ENCODE results near the gene MTFR2. TPM values are rescaled to one million over a fixed set of nuclear protein-coding genes. Genes with fewer than 3 reads are reported as not detected.

MTFR2 gene
- total and polyA plus RNA-seq, 2 experiments from 2014 or later, result 7.4 to 13.5 TPM

DNA sequence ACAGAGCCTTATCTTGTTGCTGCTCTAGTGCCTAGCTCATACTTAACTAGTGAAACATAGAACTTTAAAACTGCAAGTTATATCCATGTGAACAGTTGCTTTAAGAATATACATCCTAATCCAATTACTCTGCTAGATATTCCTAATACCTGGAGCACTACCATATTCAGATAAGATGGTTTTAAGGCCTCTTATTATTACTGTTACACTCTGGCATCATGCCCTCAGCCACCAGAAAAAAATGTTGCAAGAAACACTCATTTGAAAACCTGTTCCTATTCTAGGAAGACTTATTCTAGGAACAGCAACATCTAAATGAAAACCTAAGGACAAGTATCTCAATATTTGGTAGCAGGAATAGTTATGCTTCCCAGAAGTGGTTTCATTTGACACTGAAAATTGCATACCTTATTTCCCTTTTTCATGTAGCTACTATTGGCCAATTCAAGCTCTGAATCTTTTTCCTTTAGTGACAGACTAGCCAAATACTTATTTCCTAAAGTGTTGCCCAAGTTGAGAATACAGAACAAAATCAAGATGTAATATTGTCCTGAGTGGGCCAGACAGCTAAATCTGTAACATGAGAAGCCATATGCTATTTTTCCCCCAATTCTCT, 4.8 kb upstream of the MTFR2 start:
- H2AFZ ChIP-seq, result no peak overlapping the region
- peaks cover 21% of the 10 kb centered on the region for H3K36me3 ChIP-seq (ENCODE audit: insufficient read depth)
- no peaks in the 10 kb centered on the region for H3K27me3 ChIP-seq (ENCODE audit: insufficient read depth)
- Mint-ChIP-seq H3K4me3 (no peak overlapping the region), H3K27me3 (ENCODE audit: insufficient read depth, low read depth, poor library complexity) (peaks cover 8% of the 10 kb centered on the region), H3K4me1 (peaks cover 6% of the 10 kb centered on the region; the same call in 2 of the 3 replicates), H3K27ac (no peak overlapping the region), H3K36me3 (ENCODE audit: low read depth) (peaks cover 20% of the 10 kb centered on the region; the same call in 2 of the 3 replicates), H3K9me3 (no peaks in the 10 kb centered on the region)
- TF ChIP-seq, protein P1, sequence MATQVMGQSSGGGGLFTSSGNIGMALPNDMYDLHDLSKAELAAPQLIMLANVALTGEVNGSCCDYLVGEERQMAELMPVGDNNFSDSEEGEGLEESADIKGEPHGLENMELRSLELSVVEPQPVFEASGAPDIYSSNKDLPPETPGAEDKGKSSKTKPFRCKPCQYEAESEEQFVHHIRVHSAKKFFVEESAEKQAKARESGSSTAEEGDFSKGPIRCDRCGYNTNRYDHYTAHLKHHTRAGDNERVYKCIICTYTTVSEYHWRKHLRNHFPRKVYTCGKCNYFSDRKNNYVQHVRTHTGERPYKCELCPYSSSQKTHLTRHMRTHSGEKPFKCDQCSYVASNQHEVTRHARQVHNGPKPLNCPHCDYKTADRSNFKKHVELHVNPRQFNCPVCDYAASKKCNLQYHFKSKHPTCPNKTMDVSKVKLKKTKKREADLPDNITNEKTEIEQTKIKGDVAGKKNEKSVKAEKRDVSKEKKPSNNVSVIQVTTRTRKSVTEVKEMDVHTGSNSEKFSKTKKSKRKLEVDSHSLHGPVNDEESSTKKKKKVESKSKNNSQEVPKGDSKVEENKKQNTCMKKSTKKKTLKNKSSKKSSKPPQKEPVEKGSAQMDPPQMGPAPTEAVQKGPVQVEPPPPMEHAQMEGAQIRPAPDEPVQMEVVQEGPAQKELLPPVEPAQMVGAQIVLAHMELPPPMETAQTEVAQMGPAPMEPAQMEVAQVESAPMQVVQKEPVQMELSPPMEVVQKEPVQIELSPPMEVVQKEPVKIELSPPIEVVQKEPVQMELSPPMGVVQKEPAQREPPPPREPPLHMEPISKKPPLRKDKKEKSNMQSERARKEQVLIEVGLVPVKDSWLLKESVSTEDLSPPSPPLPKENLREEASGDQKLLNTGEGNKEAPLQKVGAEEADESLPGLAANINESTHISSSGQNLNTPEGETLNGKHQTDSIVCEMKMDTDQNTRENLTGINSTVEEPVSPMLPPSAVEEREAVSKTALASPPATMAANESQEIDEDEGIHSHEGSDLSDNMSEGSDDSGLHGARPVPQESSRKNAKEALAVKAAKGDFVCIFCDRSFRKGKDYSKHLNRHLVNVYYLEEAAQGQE (IDR thresholded peaks at IDR 0.05; ENCODE audit: unreplicated experiment), result no peak
- TF ChIP-seq EZH2phosphoT487 (IDR thresholded peaks at IDR 0.05; ENCODE audit: unreplicated experiment), result no peak
- TF ChIP-seq JUNB (IDR thresholded peaks at IDR 0.05; ENCODE audit: unreplicated experiment), result no peak
- TF ChIP-seq, protein P2, sequence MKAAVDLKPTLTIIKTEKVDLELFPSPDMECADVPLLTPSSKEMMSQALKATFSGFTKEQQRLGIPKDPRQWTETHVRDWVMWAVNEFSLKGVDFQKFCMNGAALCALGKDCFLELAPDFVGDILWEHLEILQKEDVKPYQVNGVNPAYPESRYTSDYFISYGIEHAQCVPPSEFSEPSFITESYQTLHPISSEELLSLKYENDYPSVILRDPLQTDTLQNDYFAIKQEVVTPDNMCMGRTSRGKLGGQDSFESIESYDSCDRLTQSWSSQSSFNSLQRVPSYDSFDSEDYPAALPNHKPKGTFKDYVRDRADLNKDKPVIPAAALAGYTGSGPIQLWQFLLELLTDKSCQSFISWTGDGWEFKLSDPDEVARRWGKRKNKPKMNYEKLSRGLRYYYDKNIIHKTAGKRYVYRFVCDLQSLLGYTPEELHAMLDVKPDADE (IDR thresholded peaks at IDR 0.05), result no peak
- no peak for TF ChIP-seq CREB1 (CRISPR knock-in tag; IDR thresholded peaks at IDR 0.05; ENCODE audit: low read depth)
- no peak for TF ChIP-seq ZNF331 (CRISPR knock-in tag; IDR thresholded peaks at IDR 0.05; ENCODE audit: low read depth)
- no peak for TF ChIP-seq NANOG (IDR thresholded peaks at IDR 0.05; ENCODE audit: borderline replicate concordance)
- TF ChIP-seq STAT1 (IDR thresholded peaks at IDR 0.05; ENCODE audit: unreplicated experiment), result no peak
- no peak for TF ChIP-seq POLR2AphosphoS5 (IDR thresholded peaks at IDR 0.05; ENCODE audit: low read depth)
- TF ChIP-seq EZH2 (IDR thresholded peaks at IDR 0.05; ENCODE audit: low read depth, unreplicated experiment), result no peak
- TF ChIP-seq, protein P3, sequence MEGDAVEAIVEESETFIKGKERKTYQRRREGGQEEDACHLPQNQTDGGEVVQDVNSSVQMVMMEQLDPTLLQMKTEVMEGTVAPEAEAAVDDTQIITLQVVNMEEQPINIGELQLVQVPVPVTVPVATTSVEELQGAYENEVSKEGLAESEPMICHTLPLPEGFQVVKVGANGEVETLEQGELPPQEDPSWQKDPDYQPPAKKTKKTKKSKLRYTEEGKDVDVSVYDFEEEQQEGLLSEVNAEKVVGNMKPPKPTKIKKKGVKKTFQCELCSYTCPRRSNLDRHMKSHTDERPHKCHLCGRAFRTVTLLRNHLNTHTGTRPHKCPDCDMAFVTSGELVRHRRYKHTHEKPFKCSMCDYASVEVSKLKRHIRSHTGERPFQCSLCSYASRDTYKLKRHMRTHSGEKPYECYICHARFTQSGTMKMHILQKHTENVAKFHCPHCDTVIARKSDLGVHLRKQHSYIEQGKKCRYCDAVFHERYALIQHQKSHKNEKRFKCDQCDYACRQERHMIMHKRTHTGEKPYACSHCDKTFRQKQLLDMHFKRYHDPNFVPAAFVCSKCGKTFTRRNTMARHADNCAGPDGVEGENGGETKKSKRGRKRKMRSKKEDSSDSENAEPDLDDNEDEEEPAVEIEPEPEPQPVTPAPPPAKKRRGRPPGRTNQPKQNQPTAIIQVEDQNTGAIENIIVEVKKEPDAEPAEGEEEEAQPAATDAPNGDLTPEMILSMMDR (conservative IDR thresholded peaks at IDR 0.05; ENCODE audit: low read depth in 2 of 2), result no peak
- no peak for TF ChIP-seq ZNF114 (CRISPR knock-in tag; IDR thresholded peaks at IDR 0.05)
- TF ChIP-seq, protein P4, sequence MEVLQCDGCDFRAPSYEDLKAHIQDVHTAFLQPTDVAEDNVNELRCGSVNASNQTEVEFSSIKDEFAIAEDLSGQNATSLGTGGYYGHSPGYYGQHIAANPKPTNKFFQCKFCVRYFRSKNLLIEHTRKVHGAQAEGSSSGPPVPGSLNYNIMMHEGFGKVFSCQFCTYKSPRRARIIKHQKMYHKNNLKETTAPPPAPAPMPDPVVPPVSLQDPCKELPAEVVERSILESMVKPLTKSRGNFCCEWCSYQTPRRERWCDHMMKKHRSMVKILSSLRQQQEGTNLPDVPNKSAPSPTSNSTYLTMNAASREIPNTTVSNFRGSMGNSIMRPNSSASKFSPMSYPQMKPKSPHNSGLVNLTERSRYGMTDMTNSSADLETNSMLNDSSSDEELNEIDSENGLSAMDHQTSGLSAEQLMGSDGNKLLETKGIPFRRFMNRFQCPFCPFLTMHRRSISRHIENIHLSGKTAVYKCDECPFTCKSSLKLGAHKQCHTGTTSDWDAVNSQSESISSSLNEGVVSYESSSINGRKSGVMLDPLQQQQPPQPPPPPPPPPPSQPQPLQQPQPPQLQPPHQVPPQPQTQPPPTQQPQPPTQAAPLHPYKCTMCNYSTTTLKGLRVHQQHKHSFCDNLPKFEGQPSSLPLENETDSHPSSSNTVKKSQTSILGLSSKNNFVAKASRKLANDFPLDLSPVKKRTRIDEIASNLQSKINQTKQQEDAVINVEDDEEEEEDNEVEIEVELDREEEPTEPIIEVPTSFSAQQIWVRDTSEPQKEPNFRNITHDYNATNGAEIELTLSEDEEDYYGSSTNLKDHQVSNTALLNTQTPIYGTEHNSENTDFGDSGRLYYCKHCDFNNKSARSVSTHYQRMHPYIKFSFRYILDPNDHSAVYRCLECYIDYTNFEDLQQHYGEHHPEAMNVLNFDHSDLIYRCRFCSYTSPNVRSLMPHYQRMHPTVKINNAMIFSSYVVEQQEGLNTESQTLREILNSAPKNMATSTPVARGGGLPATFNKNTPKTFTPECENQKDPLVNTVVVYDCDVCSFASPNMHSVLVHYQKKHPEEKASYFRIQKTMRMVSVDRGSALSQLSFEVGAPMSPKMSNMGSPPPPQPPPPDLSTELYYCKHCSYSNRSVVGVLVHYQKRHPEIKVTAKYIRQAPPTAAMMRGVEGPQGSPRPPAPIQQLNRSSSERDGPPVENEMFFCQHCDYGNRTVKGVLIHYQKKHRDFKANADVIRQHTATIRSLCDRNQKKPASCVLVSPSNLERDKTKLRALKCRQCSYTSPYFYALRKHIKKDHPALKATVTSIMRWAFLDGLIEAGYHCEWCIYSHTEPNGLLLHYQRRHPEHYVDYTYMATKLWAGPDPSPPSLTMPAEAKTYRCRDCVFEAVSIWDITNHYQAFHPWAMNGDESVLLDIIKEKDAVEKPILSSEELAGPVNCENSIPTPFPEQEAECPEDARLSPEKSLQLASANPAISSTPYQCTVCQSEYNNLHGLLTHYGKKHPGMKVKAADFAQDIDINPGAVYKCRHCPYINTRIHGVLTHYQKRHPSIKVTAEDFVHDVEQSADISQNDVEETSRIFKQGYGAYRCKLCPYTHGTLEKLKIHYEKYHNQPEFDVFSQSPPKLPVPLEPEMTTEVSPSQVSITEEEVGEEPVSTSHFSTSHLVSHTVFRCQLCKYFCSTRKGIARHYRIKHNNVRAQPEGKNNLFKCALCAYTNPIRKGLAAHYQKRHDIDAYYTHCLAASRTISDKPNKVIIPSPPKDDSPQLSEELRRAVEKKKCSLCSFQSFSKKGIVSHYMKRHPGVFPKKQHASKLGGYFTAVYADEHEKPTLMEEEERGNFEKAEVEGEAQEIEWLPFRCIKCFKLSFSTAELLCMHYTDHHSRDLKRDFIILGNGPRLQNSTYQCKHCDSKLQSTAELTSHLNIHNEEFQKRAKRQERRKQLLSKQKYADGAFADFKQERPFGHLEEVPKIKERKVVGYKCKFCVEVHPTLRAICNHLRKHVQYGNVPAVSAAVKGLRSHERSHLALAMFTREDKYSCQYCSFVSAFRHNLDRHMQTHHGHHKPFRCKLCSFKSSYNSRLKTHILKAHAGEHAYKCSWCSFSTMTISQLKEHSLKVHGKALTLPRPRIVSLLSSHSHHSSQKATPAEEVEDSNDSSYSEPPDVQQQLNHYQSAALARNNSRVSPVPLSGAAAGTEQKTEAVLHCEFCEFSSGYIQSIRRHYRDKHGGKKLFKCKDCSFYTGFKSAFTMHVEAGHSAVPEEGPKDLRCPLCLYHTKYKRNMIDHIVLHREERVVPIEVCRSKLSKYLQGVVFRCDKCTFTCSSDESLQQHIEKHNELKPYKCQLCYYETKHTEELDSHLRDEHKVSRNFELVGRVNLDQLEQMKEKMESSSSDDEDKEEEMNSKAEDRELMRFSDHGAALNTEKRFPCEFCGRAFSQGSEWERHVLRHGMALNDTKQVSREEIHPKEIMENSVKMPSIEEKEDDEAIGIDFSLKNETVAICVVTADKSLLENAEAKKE (CRISPR knock-in tag; IDR thresholded peaks at IDR 0.05), result no peak
- H3K27ac ChIP-seq (ENCODE audit: low read depth), result no peak overlapping the region
- H3K79me2 ChIP-seq (replicated peaks; ENCODE audit: insufficient read depth), result no peaks in the 10 kb centered on the region
- H3K4me1 ChIP-seq (ENCODE audit: insufficient read depth), result no peaks in the 10 kb centered on the region
- H3F3A ChIP-seq (replicated peaks; ENCODE audit: low read depth), result no peaks in the 10 kb centered on the region
- no peak overlapping the region for H3K4me2 ChIP-seq
- no peaks in the 10 kb centered on the region for H3K9me2 ChIP-seq (ENCODE audit: insufficient read depth)
- DNase-seq (ENCODE audit: low spot score) (no peak), ATAC-seq (no peak)
- H4K20me1 ChIP-seq (replicated peaks; ENCODE audit: insufficient read depth), result peaks cover 5% of the 10 kb centered on the region; the same call in 1 of the 2 replicates
- no peak overlapping the region for H3K4me3 ChIP-seq
